IPS-18a (cell line): ENCODE measurements around the gene ST3GAL3.
A peak's percentile ranks its signal among the peaks of the same experiment; 100 is the strongest.

Experiments used
- H3K27ac ChIP-seq: one replicate; pipeline ENCODE4 v1.5.1; 2013; ENCODE audit warnings: low read length
- H3K27me3 ChIP-seq: one replicate; pipeline ENCODE4 v1.6.1; 2013; ENCODE audit warnings: mild to moderate bottlenecking, low read length; ENCODE audit not compliant: control insufficient read depth, insufficient read depth
- H3K36me3 ChIP-seq: one replicate; pipeline ENCODE4 v1.6.1; 2013; ENCODE audit warnings: low read depth, low read length; ENCODE audit not compliant: control insufficient read depth
- H3K4me1 ChIP-seq: one replicate; pipeline ENCODE4 v1.6.1; 2013; ENCODE audit warnings: low read depth, low read length; ENCODE audit not compliant: control insufficient read depth
- H3K4me3 ChIP-seq: one replicate; pipeline ENCODE4 v1.5.1; 2013; ENCODE audit warnings: low read length
- H3K9ac ChIP-seq: one replicate; pipeline ENCODE4 v1.6.1; 2013; ENCODE audit warnings: mild to moderate bottlenecking, low read length, moderate library complexity
- H3K9me3 ChIP-seq: one replicate; pipeline ENCODE4 v1.6.1; 2013; ENCODE audit warnings: low read depth, low read length; ENCODE audit not compliant: control insufficient read depth

Gene ST3GAL3

GRCh38 chr1:43970911-43971310 is 263.6 kb downstream of the ST3GAL3 start:
- no peak overlapping the region for H3K27ac ChIP-seq
- H3K9me3 ChIP-seq = no peaks in the 10 kb centered on the region
- peaks cover 15% of the 10 kb centered on the region for H3K4me1 ChIP-seq
- H3K36me3 ChIP-seq = peaks cover 19% of the 10 kb centered on the region
- H3K4me3 ChIP-seq = peak overlapping the region; percentile 91
- H3K27me3 ChIP-seq = no peaks in the 10 kb centered on the region
- H3K9ac ChIP-seq = peak overlapping the region; percentile 81

GRCh38 chr1:43971336-43971980 is 264.1 kb downstream of the ST3GAL3 start:
- no peak overlapping the region for H3K9ac ChIP-seq
- H3K4me3 ChIP-seq = no peak overlapping the region
- H3K27ac ChIP-seq = no peak overlapping the region
- no peaks in the 10 kb centered on the region for H3K27me3 ChIP-seq
- H3K4me1 ChIP-seq = peaks cover 16% of the 10 kb centered on the region
- H3K9me3 ChIP-seq = no peaks in the 10 kb centered on the region
- peaks cover 22% of the 10 kb centered on the region for H3K36me3 ChIP-seq

- peaks cover 33% of the 10 kb centered on the region for H3K36me3 ChIP-seq
- H3K4me3 ChIP-seq = peak overlapping the region; percentile 86
- H3K9me3 ChIP-seq = no peaks in the 10 kb centered on the region
- no peaks in the 10 kb centered on the region for H3K27me3 ChIP-seq
- H3K27ac ChIP-seq = no peak overlapping the region
- H3K9ac ChIP-seq = peak overlapping the region; percentile 53
- peaks cover 16% of the 10 kb centered on the region for H3K4me1 ChIP-seq
These were observed 266.7 kb downstream of the ST3GAL3 start for GRCh38 chr1:43973981-43974442.

- peaks cover 33% of the 10 kb centered on the region for H3K36me3 ChIP-seq
- no peaks in the 10 kb centered on the region for H3K27me3 ChIP-seq
- H3K4me1 ChIP-seq = peaks cover 12% of the 10 kb centered on the region
- no peaks in the 10 kb centered on the region for H3K9me3 ChIP-seq
- peak within 1 kb of the TSS; percentile 77 for H3K9ac ChIP-seq
- no peak within 1 kb of the TSS for H3K27ac ChIP-seq
- peak within 1 kb of the TSS; percentile 86 for H3K4me3 ChIP-seq
These were observed 267.3 kb downstream of the ST3GAL3 start, which contains the start of gene ATP6V0B for GRCh38 chr1:43974443-43975248. TSS of gene ATP6V0B (plus strand) at chr1:43974960. CDS start at chr1:43975041, 81 bp downstream.

GRCh38 chr1:43975249-43975961 is 268.1 kb downstream of the ST3GAL3 start:
- Histone ChIP-seq H3K9ac (peak overlapping the region; percentile 77), H3K27me3 (no peaks in the 10 kb centered on the region), H3K4me3 (peak overlapping the region; percentile 86), H3K27ac (no peak overlapping the region), H3K9me3 (no peaks in the 10 kb centered on the region), H3K4me1 (peaks cover 17% of the 10 kb centered on the region), H3K36me3 (peaks cover 33% of the 10 kb centered on the region)

- H3K27me3 ChIP-seq = no peaks in the 10 kb centered on the region
- no peak overlapping the region for H3K27ac ChIP-seq
- no peak overlapping the region for H3K9ac ChIP-seq
- peak overlapping the region; percentile 86 for H3K4me3 ChIP-seq
- peaks cover 33% of the 10 kb centered on the region for H3K36me3 ChIP-seq
- peaks cover 17% of the 10 kb centered on the region for H3K4me1 ChIP-seq
- H3K9me3 ChIP-seq = no peaks in the 10 kb centered on the region
These were observed 268.7 kb downstream of the ST3GAL3 start for GRCh38 chr1:43976045-43976444.

GRCh38 chr1:43976890-43977289 is 269.6 kb downstream of the ST3GAL3 start:
- Histone ChIP-seq H3K27me3 (no peaks in the 10 kb centered on the region), H3K36me3 (peaks cover 29% of the 10 kb centered on the region), H3K27ac (no peak overlapping the region), H3K9ac (no peak overlapping the region), H3K4me3 (no peak overlapping the region), H3K4me1 (peaks cover 17% of the 10 kb centered on the region), H3K9me3 (no peaks in the 10 kb centered on the region)

- peaks cover 22% of the 10 kb centered on the region for H3K36me3 ChIP-seq
- no peak overlapping the region for H3K4me3 ChIP-seq
- H3K27ac ChIP-seq = no peak overlapping the region
- H3K4me1 ChIP-seq = peaks cover 17% of the 10 kb centered on the region
- no peaks in the 10 kb centered on the region for H3K27me3 ChIP-seq
- H3K9ac ChIP-seq = no peak overlapping the region
- H3K9me3 ChIP-seq = no peaks in the 10 kb centered on the region
These were observed 270.3 kb downstream of the ST3GAL3 start for GRCh38 chr1:43977376-43978263.

GRCh38 chr1:43978264-43978550 is 270.9 kb downstream of the ST3GAL3 start:
- H3K9ac ChIP-seq = peak overlapping the region; percentile 69
- H3K27me3 ChIP-seq = no peaks in the 10 kb centered on the region
- H3K4me1 ChIP-seq = peaks cover 17% of the 10 kb centered on the region
- H3K9me3 ChIP-seq = no peaks in the 10 kb centered on the region
- no peak overlapping the region for H3K27ac ChIP-seq
- peak overlapping the region; percentile 82 for H3K4me3 ChIP-seq
- peaks cover 16% of the 10 kb centered on the region for H3K36me3 ChIP-seq

- no peak within 1 kb of the TSS for H3K27ac ChIP-seq
- H3K9me3 ChIP-seq = no peaks in the 10 kb centered on the region
- H3K4me3 ChIP-seq = peak within 1 kb of the TSS; percentile 82
- H3K9ac ChIP-seq = peak within 1 kb of the TSS; percentile 78
- no peaks in the 10 kb centered on the region for H3K27me3 ChIP-seq
- peaks cover 15% of the 10 kb centered on the region for H3K4me1 ChIP-seq
- H3K36me3 ChIP-seq = peaks cover 14% of the 10 kb centered on the region
These were observed 271.4 kb downstream of the ST3GAL3 start, which contains the start of gene B4GALT2 for GRCh38 chr1:43978551-43979260. TSS of gene B4GALT2 (plus strand) at chr1:43979210. CDS start at chr1:43981161, 1,951 bp downstream.
